ENCODE results near the gene PFKFB3.
"Not testable (repeated sequence)": the region's sequence is repeated elsewhere in the genome, so short reads cannot be mapped to it uniquely, and the experiment has no call there.

PFKFB3 gene

DNA sequence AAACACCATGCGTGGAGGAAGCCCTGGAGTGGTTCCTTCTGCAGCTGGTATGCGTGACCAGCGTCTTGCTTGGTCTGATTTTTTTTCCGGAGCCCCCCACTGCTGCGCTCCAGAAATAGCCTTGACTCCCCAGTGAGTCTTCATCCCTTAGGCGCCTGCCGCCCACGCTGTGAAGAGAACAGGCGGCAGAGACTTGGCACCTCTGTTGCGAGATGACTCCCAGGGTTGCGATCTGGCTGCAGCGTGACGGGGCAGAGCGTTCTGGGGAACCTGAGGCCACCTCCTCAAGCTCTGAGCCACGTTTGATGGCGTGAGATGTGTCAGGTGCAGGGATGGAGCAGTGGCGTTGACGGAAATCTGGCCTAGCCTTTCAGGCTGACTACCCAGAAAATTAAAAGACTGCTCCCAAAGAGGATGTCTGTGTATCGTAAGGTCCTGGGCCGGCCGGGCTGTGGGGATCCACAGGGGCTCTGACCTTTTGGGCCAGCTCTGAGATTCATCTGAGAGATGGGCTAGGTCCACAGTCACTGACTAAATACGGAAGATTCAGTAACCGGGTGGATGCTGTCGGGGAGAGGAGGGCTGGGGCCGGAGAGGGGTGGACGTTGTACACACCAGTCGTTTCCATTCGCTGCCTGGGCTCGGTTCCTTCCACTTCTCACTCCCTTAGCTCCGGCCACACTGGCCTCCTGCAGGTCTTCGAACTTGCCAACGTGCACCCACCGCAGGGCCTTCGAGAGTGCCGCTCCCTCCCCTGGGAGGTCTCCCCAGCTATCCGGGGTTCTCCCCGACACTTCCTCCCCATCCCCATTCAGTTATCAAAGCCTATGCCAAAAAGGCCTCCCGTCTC lies 33.8 kb downstream of the PFKFB3 start:
- no peak for DNase-seq (ENCODE audit: low read depth in 2 of 2)

DNA sequence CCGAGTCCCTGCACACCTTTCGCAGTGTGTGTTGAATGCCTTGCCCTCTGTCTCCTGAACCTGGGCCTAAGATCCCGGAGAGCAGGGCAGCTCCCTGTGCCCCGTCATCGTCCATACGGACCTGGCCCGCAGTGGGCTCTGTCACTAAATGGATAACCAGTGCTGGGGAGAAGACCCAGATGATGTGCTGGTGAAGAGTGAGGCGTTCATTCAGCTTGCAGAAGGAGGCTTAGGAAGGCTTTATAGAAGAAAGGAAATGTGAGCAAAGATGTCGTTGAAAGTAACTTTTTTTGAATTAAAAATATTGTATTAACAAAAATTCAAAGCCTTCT lies 34.4 kb downstream of the PFKFB3 start:
- no peak for DNase-seq (ENCODE audit: low read depth in 2 of 2)

DNA sequence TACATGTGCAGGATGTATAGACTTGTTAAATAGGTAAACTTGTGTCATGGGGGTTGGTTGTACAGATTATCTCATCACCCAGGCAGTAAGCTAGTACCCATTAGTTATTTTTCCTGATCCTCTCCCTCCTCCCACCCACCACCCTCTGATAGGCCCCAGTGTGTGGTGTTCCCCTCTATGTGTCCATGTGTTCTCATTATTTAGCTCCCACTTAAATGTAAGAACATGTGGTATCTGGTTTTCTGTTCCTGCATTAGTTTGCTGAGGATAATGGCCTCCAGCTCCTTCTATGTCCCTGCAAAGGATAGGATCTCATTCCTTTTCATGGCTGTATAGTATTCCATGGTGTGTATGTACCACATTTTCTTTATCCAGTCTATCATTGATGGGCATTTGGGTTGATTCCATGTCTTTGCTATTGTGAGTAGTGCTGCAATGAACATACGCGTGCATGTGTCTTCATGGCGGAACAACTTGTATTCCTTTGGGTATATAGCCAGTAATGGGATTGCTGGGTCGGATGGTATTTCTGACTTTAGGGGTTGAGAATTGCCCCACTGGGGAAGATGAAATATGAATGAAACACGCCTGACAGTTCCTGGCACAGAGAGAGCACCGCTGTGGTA lies 36.0 kb downstream of the PFKFB3 start:
- DNase-seq (ENCODE audit: low read depth in 2 of 2), result not testable (repeated sequence)

DNA sequence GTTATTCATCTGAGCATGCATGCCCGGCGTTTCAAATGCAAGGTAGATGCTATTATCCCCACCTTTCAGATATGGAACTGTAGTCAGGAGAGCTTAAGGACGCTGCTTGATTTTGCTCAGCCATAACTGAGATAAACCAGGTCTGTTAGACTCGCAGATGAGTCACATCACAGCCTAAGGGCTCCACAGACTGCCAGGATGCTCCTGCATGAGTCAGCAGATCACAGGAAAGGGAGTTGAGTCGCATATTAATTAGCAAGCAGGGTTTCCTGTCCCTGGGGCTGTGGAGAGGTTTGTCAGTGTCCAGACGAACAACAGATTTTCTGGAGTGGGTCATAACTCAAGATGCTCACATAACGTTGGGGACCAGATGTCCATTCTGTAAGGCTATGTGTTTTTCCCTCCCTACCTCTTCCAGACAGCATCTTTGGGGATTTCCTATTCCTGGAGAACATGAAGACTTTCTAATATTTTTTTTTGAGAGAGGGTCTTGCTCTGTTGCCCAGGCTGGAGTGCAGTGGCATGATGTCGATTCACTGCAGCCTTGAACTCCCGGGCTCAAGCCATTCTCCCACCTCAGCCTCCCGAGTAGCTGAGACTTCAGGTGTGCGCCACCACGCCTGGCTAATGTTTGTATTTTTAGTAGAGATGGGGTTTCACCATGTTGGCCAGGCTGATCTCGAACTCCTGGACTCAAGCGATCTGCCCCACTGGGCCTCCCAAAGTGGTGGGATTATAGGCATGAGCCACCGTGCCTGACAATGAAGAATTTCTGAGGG lies 36.7 kb downstream of the PFKFB3 start:
- DNase-seq (ENCODE audit: low read depth in 2 of 2), result peak; percentile 65 to 68

DNA sequence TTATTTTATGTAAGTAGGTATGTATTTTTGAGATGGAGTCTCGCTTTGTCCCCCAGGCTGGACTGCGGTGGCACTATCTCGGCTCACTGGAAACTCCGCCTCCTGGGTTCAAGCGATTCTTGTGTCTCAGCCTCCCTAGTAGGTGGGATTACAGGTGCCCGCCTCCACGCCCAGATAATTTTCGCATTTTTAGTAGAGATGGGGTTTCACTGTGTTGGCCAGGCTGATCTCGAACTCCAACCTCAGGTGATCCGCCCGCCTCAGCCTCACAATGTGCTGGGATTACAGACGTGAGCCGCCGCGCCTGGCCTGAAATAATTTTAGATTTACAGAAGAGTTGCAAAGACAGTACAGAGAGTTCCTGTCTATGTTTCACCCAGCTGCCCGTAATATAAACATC lies 37.5 kb downstream of the PFKFB3 start:
- DNase-seq (ENCODE audit: low read depth in 2 of 2), result no peak

DNA sequence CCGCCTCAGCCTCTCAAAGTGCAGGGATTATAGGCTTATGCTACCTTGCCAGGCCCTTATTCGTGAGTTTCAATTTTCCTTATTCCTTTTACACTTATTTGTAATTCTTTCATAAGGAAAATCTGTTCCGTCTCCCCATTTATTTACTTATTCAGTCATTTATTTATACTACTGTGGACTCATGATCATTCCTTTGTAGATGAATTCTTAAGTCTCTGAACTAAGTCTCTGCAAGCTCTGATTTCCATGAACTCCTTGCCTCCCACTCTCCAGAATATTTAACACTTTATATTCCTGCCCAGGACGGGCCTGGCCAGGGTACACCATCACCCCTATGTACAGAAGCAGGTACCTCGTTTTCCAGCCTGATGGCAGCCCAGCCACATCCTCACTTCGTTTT lies 39.4 kb downstream of the PFKFB3 start:
- no peak for DNase-seq (ENCODE audit: low read depth in 2 of 2)

DNA sequence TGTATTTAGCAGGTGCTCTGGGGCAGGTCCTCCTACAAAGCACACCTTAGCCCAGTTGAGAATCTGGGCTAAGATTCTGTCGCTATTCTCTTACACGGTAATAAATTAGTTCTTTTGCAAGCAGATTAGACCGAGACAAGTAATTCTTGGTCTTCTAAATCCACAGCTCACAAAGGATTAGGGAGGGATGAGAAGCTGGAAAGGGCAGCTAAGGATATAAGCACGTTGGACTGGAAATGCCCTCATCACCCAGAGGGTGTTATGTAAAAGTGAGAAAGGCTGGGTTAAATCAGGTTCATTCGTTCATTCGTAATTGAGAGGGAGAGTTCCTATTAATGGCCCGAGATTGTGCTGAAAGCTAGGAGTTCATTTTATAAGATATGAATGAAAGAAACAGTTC lies 41.8 kb downstream of the PFKFB3 start:
- DNase-seq (ENCODE audit: low read depth in 2 of 2), result no peak

DNA sequence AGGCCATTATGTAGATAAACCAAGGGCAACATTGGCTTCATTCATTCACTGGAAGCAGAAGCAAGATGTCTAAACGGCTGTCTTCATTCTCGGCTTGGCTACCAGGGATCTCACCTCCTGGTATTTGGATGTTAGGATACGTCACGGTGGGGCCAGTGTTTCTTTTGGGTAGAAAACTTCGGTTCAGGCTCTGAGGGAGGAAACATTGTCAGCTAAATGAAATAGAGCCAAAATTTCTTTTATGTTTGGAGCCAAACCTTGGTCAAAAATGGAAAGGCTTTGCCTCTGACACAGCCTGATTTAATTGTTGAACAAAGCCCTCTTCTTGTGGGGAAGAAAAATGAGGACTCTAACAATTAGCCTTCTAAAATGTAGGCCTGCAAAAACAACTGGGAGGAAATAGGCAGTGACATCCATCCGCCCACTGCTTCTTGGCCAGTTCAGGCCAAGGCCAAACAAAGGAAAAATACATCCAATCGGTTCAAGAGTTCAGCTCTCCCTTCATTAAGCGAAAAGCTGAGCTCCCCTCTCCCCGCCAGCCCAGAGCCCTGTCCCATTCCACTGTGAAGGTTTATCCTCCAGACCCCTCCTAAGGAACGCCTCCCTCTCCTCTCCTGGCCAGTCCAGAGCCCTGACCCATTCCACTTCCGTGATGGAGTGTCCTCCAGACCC lies 44.4 kb downstream of the PFKFB3 start:
- no peak for DNase-seq (ENCODE audit: low read depth in 2 of 2)

DNA sequence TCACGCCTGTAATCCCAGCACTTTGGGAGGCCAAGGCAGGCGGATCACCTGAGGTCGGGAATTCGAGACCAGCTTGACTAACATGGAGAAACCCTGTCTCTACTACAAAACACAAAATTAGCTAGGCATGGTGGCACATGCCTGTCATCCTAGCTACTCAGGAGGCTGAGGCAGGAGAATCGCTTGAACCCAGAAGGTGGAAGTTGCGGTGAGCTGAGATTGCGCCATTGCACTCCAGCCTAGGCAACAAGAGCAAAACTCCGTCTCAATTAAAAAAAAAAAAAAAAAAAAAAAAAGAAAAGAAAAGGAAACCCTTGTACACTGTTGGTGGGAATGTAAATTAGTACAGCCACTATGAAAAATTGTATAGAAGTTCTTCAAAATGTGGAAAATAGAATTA lies 46.2 kb downstream of the PFKFB3 start:
- DNase-seq (ENCODE audit: low read depth in 2 of 2), result not testable (repeated sequence)

DNA sequence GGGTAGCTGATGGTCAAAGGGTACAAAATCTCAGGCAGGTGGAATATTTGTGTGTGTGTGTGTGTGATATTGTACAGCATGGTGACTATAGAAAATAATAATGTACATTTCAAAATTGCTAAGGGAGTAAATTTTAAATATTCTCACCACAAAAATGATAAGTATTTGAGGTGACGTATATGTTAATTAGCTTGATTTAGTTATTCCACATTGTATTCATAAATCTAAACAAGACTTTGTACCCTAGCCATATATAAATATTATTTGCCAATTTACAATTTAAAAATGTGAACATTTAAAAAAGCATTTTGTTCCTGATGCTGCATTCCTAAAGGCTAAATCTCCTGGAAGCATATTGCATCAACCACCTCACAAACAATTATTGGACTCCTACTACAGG lies 47.0 kb downstream of the PFKFB3 start:
- DNase-seq (ENCODE audit: low read depth in 2 of 2), result no peak

DNA sequence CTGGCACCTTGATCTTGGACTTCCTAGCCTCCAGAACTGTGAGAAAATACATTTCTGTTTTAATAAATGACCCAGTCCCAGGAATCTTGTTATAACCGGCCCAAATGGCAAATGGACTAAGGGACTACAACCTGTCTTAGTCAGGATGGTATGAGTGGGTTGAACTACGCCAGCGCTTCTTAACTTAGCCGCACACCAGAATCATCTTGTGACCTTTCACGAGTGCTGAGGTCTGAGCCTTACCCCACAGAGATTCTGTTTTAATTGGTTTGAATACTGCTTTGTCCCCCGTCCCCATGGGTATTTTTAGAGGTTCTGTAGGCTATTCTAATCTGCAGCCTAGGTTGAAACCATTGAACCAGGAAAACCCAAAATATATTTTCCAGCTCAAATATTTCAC lies 48.0 kb downstream of the PFKFB3 start:
- no peak for DNase-seq (ENCODE audit: low read depth in 2 of 2)

DNA sequence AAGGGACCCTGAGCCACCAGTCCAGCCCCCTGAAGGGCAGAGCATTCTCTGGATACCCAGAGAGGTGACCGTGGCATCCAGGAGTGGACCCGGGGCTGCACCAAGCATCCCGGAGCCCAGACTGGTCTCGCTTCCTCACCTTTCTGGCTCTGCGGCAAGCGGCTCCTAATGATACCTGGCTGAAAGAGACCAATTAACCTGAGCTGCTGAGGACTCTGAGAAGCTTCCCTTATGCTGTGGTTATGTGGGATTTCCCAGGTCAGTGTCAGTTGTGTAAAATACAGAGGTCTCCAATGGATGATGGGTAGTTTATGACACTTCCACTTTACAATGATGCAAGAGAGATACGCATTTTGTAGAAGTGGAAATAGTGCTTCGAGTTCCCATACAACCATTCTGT lies 51.5 kb downstream of the PFKFB3 start:
- no peak for DNase-seq (ENCODE audit: low read depth in 2 of 2)

DNA sequence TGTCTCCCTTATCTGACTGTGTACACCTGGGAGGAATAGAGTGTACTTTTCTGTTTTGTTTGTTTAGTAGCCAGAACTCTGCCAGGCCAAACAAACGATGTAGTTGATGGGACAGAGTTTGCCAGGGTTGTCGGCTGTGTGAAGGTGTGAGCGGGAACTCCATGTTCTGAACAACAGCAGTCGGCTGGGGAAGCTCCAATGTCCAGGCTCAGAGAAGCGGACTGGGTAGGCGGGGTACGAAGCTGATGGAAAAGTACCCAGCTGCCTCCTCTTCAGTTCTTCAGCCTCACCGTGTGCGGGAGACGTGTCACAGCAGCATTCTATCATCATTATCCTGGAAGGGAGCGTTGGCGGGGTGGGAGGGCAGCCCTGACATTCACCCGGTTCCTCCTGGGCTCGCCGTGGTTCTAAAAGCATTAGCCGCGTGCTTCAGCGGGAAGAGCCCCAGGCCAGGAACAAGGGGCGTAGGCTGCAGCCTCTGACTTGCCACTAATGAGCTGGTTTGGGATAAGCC lies 52.9 kb downstream of the PFKFB3 start:
- DNase-seq (ENCODE audit: low read depth in 2 of 2), result no peak

DNA sequence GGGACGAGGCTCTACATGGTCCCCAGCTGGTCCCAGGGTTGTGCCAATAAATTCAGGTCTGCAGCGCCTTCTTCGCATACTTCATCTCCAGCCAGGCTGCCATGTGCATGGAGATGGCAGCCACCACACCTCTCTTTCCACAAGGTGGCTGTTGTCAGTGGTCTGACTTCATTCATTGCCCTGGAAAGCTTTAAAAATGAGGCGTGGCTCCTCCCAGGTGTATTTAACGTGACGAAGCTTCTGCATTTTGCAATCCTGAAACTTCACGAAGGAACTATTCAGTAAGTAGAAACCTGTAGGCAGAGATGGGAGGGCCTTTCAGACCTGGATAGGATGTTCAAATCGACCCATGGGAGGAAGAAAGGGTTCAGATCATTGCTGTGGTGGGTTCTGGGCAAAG lies 53.7 kb downstream of the PFKFB3 start:
- DNase-seq (ENCODE audit: low read depth in 2 of 2), result no peak

DNA sequence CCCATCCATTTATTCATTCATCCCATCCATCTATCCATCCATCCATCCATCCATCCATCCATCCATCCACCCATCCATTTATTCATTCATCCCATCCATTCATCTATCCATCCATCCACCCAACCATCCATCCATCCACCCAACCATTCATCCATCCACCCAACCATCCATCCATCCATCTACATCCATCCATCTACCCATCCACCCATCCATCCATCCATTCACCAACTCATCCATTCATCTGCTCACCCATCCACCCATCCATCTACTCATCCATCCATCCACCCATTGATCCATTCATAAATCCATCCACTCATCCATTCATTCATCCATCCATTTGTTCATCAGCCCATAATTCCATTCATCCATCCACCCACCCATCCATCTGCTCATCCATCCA lies 56.4 kb downstream of the PFKFB3 start:
- DNase-seq (ENCODE audit: low read depth in 2 of 2), result no peak

DNA sequence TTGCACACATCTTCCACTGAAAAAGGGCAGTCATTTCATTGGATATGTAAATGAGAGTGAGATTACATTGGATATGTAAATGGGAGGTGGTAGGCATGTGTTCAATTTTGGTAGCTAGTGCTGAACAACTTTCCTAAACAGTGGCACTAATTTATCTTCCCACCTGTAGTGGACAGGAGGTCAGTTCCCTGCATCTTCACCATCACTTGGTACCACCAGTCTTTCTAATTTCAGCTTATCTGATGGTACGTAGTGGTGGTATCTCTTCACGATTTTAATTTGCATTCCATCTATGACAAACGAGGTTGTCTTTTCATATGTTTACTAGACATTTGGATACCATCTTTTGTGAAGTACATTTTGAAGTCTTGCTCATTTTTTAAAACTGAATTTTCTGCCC lies 58.1 kb downstream of the PFKFB3 start:
- no peak for DNase-seq (ENCODE audit: low read depth in 2 of 2)

DNA sequence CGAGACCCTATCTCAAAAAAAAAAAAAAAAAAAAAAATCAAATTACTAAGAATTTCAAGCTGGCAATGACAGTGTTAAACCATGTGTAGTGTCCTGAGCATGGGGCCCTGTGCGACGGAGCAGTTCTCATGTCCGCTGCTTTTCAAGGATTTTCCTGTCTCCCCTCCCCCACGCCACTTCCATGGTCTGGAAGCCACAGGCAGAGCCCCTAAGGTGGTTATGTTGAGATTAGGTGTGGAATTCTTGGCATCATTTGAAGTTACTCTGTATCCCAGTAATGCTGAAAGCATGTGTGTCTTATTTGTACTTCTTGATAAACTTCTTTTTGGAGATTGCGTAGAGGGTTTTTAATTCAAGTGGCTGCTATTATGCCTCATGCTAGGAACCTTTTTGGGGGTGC lies 65.2 kb downstream of the PFKFB3 start:
- DNase-seq (ENCODE audit: low read depth in 2 of 2), result no peak

DNA sequence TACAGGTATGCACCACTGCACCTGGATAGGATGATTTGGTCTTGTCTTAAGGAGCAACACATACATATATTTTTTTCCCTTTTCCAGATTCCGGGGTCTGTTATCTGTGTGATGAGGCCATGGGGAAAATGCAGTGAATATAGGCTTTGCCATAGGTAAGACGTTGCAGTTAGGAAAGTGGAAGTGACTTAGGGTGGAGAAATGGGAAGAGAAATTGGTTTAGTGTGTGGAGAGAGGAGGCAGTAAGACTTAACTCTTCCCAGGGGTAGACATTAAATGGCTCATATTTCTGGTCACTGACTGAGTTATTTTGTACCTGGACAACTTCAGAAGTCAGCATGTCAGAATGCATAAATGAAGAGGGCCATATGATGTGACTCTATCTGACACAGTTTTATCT lies 66.7 kb downstream of the PFKFB3 start:
- DNase-seq (ENCODE audit: low read depth in 2 of 2), result no peak

DNA sequence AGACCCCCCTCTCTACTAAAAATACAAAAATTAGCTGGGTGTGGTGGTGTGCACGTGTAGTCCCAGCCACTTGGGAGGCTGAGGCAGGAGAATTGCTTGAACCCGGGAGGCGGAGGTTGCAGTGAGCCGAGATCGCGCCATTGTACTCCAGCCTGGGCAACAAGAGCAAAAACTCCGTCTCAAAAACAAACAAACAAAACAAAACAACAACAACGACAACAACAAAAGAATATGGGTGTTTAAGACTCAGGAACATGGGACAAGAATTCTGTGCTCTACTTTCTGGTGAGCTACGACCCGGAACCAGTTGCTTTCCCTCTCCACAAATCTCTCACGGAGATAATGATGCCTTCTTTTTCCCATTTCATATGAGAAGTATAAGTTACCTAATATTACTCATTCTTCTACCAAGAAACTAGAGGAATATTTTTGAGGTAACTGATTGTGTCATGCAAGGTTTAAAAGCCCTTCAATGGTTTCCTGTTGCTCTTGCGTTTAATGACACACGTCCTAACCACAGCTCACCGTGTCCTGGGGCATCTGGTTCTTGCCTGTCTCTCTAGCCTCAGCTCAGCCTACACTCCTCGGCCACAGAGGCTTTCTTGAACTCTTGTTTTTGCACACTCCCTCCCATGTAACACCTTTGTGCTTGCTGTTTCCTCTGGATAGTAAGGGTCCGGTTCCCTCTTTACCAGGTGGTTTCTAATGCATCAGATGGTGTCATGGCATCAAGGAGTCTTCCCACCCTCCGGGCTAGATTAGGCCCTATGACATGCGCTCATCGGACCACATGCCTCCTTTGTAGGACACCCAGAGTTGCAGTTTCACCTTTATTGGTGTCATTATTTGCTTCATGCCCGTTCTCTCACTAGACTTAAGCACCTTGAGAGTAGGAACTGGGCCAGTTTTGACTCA lies 67.5 kb downstream of the PFKFB3 start:
- peak; percentile 48 to 63 for DNase-seq (ENCODE audit: low read depth in 2 of 2)

DNA sequence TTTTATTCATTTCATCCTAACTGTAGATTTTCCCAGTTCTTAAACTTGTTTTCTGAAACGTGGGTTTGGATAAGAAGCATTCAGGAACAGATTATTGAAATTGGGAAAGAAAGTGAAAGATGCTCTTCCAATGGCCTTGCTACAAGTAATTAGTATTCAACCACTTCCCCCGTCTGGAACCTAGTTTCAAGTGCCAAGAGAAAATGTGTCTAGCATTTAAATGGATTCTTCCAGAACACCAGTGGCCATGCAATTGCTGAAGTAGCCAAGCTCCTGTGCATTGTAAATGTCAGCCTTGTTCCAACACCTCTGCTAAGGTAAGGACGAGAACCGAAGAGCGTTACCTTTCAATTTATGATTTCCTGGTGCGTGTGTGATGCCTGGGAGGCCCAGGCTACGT lies 68.2 kb downstream of the PFKFB3 start:
- no peak for DNase-seq (ENCODE audit: low read depth in 2 of 2)

DNA sequence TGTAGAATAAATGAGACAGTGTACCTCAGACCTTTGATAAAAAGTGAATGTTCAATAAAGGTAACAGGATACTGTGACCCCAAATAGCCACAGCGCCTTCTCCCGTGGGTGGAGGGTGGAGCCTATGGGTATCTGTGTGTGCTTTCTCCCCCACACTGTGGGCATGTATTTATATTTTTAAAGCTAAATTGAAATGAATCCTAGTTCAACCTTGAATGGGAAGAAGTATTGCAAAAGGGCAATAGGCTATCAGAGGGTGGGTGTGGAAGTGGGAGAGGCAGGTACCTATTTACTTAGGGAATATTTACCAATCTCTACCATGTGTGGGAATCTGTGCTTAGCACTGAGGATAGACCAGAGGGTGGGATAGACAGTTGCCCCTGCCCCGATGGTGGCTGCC lies 68.9 kb downstream of the PFKFB3 start:
- DNase-seq (ENCODE audit: low read depth in 2 of 2), result peak in 1 of 2 donors; percentile 17
